CD4-positive, alpha-beta T cell treated with Interleukin-17A for 1 hour (primary cell): ENCODE measurements around the gene GNB1L.
"Not testable (repeated sequence)": the region's sequence is repeated elsewhere in the genome, so short reads cannot be mapped to it uniquely, and the experiment has no call there.

ENCODE experiments used
- DNase-seq: peaks from one replicate; pipeline ENCODE4 v3.0.0-alpha.2; 2020

The GNB1L gene

GRCh38 chr22:19888131-19888746 is 33.6 kb upstream of the GNB1L start:
- no peak for DNase-seq

DNA sequence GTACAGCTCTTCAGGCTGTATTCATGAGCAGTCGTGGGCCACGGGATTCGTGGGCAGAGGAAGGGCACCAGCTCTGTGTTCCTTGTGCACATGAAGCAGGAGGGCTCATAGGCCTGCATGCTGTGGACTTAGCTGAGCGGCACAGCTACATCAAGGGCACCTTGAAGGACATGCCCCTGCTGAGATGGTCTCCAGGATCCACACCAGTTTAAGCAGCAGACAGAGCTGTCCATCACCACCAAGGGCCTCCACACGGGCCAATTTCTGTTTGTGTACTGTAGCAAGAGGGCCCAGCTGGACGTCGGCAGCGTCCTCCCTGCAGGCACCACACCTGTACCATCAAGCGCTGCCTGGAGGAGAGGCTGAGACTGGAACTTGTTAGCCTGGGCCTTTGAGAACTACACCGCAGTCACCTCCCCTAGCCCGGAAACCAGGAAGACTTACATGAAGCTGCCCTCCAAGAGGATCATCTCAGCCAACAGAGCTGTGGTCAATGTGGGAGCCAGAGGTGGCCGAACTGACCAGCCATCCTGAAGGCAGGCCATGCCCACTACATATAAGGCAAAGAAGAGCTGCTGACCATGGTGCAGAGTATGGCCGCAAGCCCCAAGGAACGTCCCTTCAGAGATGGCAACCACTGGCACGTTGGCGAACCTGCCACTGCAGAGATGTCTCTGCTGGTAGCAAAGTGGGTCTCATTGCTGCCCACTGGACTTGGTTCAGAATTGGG is 32.7 kb upstream of the GNB1L start:
- no peak for DNase-seq

DNA sequence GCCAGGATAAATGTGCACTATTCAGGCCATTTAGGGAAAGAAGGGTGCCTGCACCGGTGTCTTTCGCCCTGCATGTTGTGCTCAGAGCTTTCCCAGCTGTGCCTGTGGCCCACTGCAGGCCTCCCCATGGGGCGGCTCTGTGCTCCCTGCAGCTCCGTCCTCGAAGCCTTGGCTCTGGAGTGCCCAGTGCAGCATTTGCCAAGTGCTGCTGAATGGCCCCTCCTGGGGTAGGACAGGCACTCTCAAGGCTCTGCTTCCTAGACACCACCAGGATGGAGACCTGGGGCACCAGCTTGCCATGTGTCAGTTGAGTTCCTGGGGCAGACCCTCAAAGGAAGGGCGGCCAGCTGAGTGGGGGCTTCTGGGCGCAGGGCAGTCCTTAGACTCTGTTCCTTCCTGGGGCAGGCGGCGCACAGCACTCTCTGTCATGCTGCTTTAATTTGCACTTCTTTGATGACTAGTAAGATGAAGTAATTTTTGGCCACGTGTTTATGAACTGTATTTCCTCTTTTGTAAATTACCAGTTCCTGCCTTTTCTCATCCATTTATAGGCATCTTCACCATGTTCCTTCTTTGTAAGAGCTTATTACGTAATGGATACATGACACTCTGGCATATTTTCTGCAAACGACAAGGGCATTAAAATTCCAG is 32.1 kb upstream of the GNB1L start:
- DNase-seq: peak; percentile 59

DNA sequence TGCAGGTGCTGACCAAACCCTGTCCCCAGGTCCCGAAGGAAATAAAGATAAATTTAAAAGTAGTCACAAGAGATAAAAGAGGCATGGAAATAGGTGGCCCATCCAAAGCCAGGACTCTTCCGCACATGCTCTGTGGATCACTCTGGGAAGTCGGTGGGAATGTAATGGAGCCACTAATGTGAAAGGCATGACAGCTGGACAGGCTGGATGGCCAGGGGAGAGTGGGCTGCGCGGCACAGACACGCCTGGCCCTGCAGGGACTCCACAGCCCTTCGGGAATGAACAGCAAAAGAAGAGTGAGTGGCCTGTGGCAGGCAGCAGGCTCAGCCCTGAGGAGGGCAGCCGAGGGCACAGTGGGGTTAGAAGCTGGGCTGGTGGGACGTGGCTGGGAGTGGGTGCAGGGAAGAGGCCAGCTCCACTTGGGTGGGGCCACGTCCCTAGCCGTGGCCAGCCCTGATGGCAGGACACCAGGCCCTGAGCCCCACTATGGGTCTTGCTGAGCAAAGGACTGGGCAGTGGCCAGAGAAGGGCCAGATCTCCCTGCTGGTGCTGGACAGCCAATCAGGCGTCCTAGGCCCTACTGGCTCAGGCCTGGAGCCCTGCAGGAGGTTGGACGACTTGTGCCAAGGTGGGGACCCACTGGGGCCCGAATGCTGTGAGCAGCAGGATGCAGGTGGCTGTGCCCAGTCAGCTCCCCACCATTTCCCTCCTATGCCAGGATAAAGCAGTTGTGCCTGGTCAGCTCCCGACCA is 31.3 kb upstream of the GNB1L start:
- DNase-seq: no peak

DNA sequence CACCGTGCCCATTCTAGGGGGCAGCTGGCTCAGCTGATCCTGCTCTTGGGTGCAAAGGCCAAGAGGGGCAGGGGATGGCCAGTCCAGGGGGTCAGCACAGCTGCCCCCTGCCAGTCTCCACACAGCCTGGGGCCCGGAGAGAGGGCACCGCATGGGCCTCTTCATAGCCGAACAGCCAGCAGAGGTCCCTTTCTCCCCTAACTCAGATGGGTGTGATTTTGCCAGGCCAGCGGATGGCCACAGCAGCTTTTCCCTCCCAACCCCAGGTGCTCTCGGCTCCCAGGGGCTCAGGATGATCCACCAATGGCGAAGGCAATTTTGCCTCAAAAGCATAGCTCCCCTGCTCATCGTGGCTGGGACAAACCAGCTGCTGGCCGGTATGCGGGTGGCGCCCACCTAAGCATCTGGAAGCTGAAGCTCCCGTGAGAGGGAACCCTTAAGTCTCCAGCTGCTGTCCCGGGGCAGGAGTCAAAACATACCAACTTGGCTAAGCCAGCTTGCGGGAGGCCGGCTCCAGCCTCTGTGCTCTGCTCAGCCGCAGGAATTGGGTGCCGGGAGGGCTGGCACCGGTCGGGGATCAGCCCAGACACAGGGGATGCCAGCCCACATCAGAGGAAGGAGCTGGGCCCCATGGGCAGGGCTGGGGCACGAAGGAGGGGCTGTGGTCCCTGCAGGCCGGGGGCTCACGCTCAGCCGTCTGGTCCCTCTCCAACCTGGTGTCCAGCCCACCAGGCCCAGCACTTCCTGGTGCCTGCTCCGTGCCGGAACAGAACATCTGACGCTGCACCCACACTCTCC is 30.5 kb upstream of the GNB1L start:
- DNase-seq: no peak

DNA sequence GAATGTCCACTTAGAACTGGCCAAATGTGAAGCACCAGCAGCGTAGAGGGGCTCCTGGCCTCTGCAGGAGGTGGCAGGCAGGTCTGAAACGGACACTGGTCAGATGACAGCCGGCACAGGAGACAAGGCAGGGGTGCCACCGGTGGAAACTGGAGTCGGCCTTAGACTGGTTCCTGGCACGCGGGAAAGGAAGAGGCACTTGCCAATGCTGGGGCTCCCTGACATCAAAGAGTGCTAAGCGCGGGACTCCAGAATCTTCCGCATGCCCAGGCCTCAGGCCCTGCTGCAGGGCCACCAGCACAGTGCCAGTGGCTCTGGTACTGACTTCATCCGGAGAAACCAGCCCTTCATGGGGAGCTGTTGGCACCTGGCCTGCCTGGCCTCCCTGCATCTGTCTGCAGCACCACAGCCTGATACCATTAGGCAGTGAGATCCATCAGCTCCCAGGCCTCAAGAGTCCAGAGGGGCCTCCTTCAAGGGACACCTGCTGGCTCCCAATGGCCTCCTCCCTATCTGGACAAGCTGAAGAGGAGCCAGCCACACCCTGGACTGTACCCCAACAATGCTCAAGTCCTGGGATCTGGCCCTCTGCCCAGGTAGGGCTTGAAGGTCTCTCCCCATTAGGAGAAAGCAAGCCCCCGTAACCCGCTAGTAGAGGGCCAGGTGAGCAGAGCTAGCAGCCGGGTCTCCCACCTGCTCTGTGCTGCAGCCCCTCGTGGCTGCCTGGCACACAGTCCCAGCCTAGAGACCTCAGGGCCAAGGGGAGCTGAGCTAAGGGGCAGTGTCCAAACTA is 29.7 kb upstream of the GNB1L start:
- DNase-seq: no peak

- DNase-seq: not testable (repeated sequence)
These were observed 28.8 kb upstream of the GNB1L start for GRCh38 chr22:19883446-19883845.

GRCh38 chr22:19882446-19883381 is 28.0 kb upstream of the GNB1L start:
- DNase-seq: no peak

DNA sequence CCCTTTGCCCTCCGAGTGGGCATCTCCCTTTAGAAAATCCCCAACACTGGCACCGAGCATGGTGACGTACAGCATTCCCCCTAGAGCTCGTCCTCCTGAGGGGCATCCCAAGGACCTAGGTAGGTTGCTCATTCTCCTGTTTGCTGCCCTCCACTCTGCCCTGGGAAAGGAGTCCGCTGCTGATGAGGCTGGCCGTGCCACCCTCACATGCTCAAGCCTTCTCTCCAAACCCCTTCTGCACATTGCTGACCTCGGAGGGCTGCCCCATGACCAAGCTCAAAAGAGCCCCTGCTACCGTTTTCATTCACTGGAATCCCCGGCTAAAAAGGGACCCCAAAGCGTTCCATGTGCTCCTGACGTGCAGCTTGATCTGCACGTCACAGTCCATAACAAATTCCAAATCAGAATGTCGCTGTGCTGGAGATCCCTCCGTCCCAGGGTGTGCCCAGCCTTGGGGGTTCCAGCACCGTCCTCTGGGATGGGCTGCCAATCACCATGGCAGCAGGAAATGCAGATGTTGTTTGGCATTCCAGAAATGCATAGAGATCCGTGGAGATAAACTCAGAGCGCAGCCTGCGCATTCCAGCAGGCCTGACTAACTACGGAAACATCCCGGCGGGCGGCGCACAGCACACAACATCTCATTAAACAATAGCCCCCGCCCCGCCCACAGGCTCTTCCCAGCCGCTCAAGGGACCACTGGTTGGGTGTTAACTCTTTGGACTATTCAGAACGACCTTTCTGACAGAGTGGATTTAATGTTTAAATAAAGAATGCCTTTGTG is 26.3 kb upstream of the GNB1L start:
- no peak for DNase-seq

GRCh38 chr22:19879992-19880785 is 25.5 kb upstream of the GNB1L start:
- DNase-seq: no peak

DNA sequence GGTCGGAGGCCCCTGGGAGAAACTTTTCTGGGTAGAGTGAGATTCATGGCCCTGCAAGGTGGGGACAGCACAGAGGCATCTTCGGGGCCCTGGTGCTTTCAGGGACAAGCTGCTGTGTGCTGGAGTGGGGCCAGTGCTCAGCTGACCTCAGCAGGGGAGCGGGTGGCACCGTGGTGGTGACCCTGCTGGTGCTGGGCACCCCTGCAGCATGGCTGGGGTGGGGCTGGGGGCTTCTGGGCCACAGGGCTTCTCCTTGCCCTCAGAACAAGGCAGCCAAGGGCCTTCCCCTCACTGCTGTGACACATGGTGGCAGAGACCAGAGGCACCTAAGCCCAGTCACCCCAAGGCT is 24.9 kb upstream of the GNB1L start:
- no peak for DNase-seq

- DNase-seq: no peak
These were observed 24.5 kb upstream of the GNB1L start for GRCh38 chr22:19879246-19879570.

DNA sequence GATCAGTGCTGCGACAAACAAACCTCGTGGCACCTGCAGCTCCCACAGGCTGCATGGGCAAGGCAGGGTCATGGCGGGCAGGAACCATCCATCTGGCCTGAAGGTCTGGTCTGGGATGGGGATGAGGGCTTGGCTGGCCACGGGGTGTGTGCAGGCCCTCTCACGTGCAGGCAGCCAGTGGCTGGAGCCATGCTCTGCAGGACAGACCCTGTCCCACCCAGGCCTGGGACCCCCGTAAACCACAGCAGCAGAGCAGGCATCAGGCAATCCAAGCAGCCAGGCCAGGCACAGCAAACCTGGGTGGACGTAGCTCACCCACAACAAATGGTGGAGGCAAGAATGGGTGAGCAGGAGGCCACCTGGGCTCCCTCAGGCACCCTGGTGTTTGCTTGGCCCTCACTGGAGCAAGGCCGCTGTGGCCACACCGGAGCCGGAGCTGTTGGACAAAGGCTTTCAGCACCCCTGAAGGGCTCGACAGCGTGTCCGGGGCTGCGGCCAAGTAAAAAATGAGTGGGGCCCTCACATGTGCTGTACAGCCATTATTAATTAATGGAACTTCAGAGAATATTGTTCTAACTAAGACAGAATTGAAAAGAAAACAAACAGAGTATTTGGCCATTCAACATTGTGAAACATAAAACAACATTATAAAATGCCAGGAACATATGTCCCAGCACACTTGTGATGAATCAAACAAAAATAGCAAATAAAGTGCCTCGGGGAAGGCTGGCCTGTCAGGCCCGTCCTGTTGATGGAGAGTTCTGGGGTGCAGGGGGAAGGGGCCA is 24.0 kb upstream of the GNB1L start:
- DNase-seq: no peak

- DNase-seq: no peak
These were observed 23.1 kb upstream of the GNB1L start for GRCh38 chr22:19877626-19878339.

GRCh38 chr22:19876941-19877625 is 22.4 kb upstream of the GNB1L start:
- DNase-seq: no peak

DNA sequence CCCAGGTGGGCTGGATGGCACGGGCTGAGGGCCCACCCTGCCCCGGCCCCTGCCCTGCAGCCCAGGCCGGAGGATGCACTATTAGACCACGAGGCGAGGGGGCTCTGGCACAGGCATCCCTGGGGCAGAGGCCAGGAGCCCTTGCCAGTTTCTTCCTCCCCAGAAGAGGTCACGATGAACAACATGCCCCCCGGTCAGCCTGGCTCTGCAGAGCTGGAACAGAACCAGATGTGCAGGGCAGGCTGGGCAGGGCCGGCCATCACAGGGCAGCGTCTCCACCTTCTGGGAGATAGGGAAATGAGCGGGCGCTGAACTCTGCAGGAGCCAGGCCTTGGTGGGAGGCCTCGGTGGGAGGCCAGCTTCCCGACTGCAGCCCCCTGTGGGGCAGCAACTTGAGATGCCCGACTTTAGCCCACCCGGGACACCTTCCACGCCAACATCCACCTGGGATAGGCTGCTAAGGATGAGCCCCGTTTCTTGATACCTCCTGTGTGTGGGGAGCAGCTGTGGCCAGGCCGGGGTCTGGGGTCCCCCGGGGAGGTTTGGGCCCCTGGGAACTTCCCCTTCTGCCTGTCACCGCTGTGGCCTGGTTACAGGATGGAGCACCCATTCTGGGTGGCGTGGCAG is 21.8 kb upstream of the GNB1L start:
- no peak for DNase-seq
